Stimulated activated CD8-positive, alpha-beta memory T cell treated with anti-CD3 and anti-CD28 coated beads, Interleukin-12 subunit alpha, Interleukin-12 subunit beta, amount 100 ng/mL, for 24 hours (primary cell): ENCODE results near the gene SCN7A.
"Not testable (repeated sequence)": the region's sequence is repeated elsewhere in the genome, so short reads cannot be mapped to it uniquely, and the experiment has no call there.

Experiments used
- DNase-seq: peaks from one replicate; pipeline ENCODE4 v3.0.0-alpha.2; 2020; ENCODE audit errors: extremely low read depth

SCN7A gene

DNA sequence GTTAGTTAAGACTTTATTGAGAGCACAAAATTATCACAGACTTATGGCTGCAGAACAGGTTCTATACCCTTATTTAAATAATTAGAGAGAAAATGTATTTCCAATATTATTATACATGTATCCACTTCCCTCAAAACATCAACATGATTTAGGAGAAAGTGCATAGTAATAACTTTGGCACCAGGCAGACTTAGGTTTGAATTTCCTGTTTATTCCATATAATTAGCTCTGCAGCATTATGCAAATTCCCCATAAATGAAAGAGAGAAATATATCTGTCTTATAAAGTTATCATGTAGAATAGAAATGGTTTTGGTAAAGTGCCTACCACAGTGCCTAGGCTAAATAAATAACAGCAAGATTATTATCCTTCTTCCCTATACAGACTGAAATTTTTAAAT, 133.6 kb downstream of the SCN7A start:
- no peak for DNase-seq

- not testable (repeated sequence) for DNase-seq
These were observed 136.1 kb downstream of the SCN7A start for GRCh38 chr2:166357950-166358321.

GRCh38 chr2:166357068-166357949, 136.7 kb downstream of the SCN7A start:
- DNase-seq, result no peak
